ENCODE results near the gene SMARCD3. TPM values are rescaled to one million over a fixed set of nuclear protein-coding genes. Genes with fewer than 3 reads are reported as not detected.
A peak's percentile ranks its signal among the peaks of the same experiment; 100 is the strongest.

The SMARCD3 gene
- total and polyA plus RNA-seq, 2 of the 13 experiments (the other 11 are each of a cell fraction or from before 2014, with no cell fraction given) = 0.20 to 0.62 TPM

DNA sequence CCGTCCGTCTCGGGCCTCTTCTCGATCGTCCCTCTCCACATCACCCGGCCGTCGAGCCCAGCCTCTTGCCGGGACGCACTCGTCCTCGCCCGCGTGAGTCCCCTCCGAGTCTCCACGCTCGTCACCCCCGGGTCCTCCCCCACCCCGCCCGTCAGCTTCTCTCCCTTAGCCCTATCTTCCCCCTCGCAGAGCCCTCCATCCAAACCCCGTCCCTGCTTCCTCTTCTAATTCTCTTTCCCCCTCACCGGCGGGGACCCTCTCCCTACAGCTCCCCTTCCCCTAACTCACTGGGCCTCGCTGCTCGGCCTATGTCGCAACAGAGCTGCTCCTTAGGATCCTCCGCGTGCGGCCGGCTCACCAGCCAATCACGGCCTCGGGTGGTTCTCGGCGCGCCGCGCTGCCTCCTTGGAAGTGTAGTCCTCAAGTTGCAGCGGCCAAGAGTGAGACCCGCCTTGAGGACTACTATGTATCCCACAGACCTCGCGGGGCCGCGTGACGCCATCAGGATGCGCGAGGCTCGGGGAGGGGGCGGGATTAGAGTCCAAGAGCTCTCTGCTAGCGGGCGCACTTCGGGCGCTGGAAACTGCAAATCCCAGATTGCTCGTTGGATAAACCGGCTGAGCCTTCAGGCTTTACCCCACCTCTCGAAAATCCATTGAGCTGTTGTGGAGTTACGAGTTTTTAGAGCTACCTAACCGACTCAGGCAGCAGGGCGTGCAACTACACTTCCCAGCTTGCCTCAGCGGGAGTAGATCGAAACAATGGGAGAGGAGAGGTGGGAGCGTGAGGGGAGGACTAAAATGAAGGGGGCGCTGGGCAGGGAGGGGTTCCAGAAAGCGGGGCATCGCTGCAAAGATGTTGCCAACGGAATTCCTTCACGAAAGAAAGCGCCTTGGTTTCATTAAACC, 21.4 kb downstream of the SMARCD3 start, which contains the start of gene ABCF2 (continued):
- TF ChIP-seq, protein P1, sequence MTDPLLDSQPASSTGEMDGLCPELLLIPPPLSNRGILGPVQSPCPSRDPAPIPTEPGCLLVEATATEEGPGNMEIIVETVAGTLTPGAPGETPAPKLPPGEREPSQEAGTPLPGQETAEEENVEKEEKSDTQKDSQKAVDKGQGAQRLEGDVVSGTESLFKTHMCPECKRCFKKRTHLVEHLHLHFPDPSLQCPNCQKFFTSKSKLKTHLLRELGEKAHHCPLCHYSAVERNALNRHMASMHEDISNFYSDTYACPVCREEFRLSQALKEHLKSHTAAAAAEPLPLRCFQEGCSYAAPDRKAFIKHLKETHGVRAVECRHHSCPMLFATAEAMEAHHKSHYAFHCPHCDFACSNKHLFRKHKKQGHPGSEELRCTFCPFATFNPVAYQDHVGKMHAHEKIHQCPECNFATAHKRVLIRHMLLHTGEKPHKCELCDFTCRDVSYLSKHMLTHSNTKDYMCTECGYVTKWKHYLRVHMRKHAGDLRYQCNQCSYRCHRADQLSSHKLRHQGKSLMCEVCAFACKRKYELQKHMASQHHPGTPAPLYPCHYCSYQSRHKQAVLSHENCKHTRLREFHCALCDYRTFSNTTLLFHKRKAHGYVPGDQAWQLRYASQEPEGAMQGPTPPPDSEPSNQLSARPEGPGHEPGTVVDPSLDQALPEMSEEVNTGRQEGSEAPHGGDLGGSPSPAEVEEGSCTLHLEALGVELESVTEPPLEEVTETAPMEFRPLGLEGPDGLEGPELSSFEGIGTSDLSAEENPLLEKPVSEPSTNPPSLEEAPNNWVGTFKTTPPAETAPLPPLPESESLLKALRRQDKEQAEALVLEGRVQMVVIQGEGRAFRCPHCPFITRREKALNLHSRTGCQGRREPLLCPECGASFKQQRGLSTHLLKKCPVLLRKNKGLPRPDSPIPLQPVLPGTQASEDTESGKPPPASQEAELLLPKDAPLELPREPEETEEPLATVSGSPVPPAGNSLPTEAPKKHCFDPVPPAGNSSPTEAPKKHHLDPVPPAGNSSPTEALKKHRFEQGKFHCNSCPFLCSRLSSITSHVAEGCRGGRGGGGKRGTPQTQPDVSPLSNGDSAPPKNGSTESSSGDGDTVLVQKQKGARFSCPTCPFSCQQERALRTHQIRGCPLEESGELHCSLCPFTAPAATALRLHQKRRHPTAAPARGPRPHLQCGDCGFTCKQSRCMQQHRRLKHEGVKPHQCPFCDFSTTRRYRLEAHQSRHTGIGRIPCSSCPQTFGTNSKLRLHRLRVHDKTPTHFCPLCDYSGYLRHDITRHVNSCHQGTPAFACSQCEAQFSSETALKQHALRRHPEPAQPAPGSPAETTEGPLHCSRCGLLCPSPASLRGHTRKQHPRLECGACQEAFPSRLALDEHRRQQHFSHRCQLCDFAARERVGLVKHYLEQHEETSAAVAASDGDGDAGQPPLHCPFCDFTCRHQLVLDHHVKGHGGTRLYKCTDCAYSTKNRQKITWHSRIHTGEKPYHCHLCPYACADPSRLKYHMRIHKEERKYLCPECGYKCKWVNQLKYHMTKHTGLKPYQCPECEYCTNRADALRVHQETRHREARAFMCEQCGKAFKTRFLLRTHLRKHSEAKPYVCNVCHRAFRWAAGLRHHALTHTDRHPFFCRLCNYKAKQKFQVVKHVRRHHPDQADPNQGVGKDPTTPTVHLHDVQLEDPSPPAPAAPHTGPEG (CRISPR knock-in tag; IDR thresholded peaks at IDR 0.05) = 0 out of 2 replicates have a peak, but pooled peaks have one; percentile 62
- TF ChIP-seq BHLHE40 (IDR thresholded peaks at IDR 0.05; ENCODE audit: low read length) (peak; percentile 60; the same call in 1 of the 2 replicates), HMGA1 (CRISPR knock-in tag; conservative IDR thresholded peaks at IDR 0.05) (no peak), RFX3 (CRISPR knock-in tag; IDR thresholded peaks at IDR 0.05) (0 out of 2 replicates have a peak, but pooled peaks have one; percentile 6), ZNF331 (CRISPR knock-in tag; IDR thresholded peaks at IDR 0.05) (peak; percentile 63; the same call in 1 of the 2 replicates), JUNB (CRISPR knock-in tag; IDR thresholded peaks at IDR 0.05; ENCODE audit: borderline replicate concordance) (no peak), RFX5 (IDR thresholded peaks at IDR 0.05; ENCODE audit: low read depth, low read length) (peak; percentile 40; the same call in 1 of the 2 replicates), KLF6 (CRISPR knock-in tag; IDR thresholded peaks at IDR 0.05) (no peak), ZNF20 (CRISPR knock-in tag; IDR thresholded peaks at IDR 0.05) (no peak), ZSCAN21 (CRISPR knock-in tag; IDR thresholded peaks at IDR 0.05; ENCODE audit: borderline replicate concordance) (no peak)
- TF ChIP-seq, protein P2, sequence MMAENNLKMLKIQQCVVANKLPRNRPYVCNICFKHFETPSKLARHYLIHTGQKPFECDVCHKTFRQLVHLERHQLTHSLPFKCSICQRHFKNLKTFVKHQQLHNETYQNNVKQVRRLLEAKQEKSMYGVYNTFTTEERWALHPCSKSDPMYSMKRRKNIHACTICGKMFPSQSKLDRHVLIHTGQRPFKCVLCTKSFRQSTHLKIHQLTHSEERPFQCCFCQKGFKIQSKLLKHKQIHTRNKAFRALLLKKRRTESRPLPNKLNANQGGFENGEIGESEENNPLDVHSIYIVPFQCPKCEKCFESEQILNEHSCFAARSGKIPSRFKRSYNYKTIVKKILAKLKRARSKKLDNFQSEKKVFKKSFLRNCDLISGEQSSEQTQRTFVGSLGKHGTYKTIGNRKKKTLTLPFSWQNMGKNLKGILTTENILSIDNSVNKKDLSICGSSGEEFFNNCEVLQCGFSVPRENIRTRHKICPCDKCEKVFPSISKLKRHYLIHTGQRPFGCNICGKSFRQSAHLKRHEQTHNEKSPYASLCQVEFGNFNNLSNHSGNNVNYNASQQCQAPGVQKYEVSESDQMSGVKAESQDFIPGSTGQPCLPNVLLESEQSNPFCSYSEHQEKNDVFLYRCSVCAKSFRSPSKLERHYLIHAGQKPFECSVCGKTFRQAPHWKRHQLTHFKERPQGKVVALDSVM (CRISPR knock-in tag; IDR thresholded peaks at IDR 0.05) = peak; percentile 51; the same call in 1 of the 2 replicates
- TF ChIP-seq, protein P3, sequence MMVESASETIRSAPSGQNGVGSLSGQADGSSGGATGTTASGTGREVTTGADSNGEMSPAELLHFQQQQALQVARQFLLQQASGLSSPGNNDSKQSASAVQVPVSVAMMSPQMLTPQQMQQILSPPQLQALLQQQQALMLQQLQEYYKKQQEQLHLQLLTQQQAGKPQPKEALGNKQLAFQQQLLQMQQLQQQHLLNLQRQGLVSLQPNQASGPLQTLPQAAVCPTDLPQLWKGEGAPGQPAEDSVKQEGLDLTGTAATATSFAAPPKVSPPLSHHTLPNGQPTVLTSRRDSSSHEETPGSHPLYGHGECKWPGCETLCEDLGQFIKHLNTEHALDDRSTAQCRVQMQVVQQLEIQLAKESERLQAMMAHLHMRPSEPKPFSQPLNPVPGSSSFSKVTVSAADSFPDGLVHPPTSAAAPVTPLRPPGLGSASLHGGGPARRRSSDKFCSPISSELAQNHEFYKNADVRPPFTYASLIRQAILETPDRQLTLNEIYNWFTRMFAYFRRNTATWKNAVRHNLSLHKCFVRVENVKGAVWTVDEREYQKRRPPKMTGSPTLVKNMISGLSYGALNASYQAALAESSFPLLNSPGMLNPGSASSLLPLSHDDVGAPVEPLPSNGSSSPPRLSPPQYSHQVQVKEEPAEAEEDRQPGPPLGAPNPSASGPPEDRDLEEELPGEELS (CRISPR knock-in tag; IDR thresholded peaks at IDR 0.05) = 0 out of 2 replicates have a peak, but pooled peaks have one; percentile 29
- TF ChIP-seq, protein P4, sequence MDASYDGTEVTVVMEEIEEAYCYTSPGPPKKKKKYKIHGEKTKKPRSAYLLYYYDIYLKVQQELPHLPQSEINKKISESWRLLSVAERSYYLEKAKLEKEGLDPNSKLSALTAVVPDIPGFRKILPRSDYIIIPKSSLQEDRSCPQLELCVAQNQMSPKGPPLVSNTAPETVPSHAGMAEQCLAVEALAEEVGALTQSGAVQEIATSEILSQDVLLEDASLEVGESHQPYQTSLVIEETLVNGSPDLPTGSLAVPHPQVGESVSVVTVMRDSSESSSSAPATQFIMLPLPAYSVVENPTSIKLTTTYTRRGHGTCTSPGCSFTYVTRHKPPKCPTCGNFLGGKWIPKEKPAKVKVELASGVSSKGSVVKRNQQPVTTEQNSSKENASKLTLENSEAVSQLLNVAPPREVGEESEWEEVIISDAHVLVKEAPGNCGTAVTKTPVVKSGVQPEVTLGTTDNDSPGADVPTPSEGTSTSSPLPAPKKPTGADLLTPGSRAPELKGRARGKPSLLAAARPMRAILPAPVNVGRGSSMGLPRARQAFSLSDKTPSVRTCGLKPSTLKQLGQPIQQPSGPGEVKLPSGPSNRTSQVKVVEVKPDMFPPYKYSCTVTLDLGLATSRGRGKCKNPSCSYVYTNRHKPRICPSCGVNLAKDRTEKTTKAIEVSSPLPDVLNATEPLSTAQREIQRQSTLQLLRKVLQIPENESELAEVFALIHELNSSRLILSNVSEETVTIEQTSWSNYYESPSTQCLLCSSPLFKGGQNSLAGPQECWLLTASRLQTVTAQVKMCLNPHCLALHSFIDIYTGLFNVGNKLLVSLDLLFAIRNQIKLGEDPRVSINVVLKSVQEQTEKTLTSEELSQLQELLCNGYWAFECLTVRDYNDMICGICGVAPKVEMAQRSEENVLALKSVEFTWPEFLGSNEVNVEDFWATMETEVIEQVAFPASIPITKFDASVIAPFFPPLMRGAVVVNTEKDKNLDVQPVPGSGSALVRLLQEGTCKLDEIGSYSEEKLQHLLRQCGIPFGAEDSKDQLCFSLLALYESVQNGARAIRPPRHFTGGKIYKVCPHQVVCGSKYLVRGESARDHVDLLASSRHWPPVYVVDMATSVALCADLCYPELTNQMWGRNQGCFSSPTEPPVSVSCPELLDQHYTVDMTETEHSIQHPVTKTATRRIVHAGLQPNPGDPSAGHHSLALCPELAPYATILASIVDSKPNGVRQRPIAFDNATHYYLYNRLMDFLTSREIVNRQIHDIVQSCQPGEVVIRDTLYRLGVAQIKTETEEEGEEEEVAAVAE (CRISPR knock-in tag; IDR thresholded peaks at IDR 0.05; ENCODE audit: borderline replicate concordance) = peak; percentile 98

Measured in HepG2 (cell line).